MG63 (cell line): ENCODE results near the gene SERPING1. TPM values are rescaled to one million over a fixed set of nuclear protein-coding genes. Genes with fewer than 3 reads are reported as not detected.

Source experiments
- DNase-seq: peaks from one replicate; pipeline ENCODE4 v3.0.0-alpha.2; 2020
- H3K27me3 ChIP-seq: fragments of 250-450 bp; sonication (Bioruptor Pico); 2 replicates; pipeline ENCODE4 v1.5.1; 2020; ENCODE audit warnings: mild to moderate bottlenecking, moderate library complexity
- H3K36me3 ChIP-seq: fragments of 250-450 bp; sonication (Bioruptor Pico); 2 replicates; pipeline ENCODE4 v1.5.1; 2020; ENCODE audit warnings: mild to moderate bottlenecking, moderate library complexity
- H3K4me3 ChIP-seq: fragments of 250-450 bp; sonication (Bioruptor Pico); 2 replicates; pipeline ENCODE4 v1.5.1; 2020; ENCODE audit warnings: mild to moderate bottlenecking, moderate library complexity
- H3K9me3 ChIP-seq: fragments of 250-450 bp; sonication (Bioruptor Pico); 2 replicates; pipeline ENCODE4 v1.5.1; 2020; ENCODE audit warnings: mild to moderate bottlenecking, moderate library complexity
- total RNA-seq: library from RNA; depleted of rRNA; stranded (reverse); fragments of >200 nt; shearing (Covaris generic); gene quantifications from 2 replicates; pipeline ENCODE4 v1.2.3, GENCODE V29; 2014; ENCODE audit warnings: low replicate concordance; rRNA removed

The SERPING1 gene
- total RNA-seq, 1 experiment from 2014 or later, result 0.26 TPM

DNA sequence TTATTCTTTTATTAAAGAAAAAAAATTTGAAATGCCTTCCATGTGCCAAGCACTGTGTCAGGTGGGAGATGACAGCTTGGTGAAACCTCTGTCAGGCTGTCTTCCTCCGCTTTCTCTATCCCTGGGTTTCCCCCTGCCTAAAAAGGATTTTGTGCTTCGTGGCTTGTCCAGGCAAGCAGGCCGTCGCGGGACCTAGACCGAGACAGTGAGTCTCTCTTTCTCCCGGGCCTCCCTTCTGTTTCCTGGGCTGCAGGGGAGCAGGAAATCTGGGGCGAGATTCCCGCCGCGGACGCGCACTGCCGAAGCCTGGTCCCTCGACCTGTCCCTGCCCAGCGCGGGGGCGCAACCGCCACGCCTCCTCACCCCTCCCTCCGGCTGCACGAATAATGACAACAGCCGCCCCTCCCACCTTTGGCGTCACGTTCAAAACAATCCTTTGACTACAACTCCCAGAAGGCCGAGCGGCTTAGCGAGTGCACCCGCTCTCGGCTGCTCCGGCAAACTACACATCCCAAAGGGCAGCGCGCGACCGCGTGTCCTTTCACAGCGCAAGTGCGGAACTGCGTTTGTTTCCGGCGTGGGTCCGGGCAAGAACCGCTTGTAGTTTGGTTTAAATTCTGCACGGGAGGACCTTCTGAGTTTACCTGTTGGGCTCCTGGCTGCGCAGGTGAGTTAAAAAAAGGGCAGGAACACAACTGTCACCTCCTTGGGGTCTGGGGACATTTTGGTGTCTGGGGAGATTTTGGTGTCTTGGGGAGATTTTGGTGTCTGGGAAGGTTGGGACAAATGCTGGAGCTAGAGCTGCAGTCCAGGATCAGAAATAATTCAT is 59.9 kb downstream of the SERPING1 start, which contains the start of gene CLP1:
Gene CLP1, plus strand, starts transcription at position 569 of the 829 bp plus-strand sequence. CDS start 1,715 bp downstream, outside the sequence.
- Histone ChIP-seq H3K9me3 (no peaks in the 10 kb centered on the region), H3K27me3 (no peaks in the 10 kb centered on the region), H3K4me3 (peak within 1 kb of the TSS; percentile 82), H3K36me3 (peaks cover 27% of the 10 kb centered on the region)
- DNase-seq, result peak; percentile 99

DNA sequence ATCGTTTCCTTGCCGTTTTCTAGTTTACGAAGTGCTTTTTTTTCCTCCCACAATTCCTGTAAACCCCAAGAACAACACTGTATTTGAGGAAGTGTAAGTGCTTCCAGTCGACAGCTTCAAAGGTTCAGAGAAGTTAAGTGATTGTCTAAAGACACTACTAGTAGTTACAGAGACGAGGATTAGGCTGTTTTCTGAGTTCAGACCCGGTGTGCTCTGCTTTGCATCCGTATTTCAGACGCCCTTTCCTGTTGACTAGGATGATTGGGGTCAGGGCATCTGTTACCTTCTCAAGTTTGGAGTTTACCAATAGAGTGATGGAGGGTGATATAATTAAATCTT is 60.5 kb downstream of the SERPING1 start:
- peak overlapping the region; percentile 82 for H3K4me3 ChIP-seq
- no peaks in the 10 kb centered on the region for H3K27me3 ChIP-seq
- H3K36me3 ChIP-seq, result peaks cover 30% of the 10 kb centered on the region
- H3K9me3 ChIP-seq, result no peaks in the 10 kb centered on the region
- no peak for DNase-seq

DNA sequence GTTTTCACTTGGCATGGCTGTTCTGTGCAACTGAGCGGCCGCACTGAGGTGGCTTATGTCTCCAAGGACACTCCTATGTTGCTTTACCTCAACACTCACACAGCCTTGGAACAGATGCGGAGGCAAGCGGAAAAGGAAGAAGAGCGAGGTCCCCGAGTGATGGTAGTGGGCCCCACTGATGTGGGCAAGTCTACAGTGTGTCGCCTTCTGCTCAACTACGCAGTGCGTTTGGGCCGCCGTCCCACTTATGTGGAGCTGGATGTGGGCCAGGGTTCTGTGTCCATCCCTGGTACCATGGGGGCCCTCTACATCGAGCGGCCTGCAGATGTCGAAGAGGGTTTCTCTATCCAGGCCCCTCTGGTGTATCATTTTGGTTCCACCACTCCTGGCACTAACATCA is 62.2 kb downstream of the SERPING1 start:
- DNase-seq, result no peak
- no peak overlapping the region for H3K4me3 ChIP-seq
- H3K27me3 ChIP-seq, result no peaks in the 10 kb centered on the region
- H3K36me3 ChIP-seq, result peaks cover 30% of the 10 kb centered on the region
- no peaks in the 10 kb centered on the region for H3K9me3 ChIP-seq

DNA sequence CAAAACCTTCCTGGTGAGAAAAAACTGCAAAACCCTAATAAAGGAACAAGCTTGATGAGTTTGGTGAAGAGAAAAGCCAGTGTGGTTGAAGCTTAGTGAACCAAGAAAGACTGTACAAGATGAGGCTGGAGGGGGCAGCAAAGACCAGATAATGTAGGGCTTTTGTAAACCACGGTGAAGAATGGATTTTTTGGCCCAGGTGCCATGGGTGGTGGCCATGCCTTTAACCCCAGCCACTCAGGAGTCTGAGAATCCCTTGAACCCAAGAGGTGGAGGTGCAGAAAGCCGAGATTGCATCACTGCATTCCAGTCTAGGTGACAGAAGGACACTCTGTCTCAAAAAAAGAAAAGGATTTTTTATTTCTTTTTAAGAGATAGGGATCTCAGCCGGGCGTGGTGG is 65.4 kb downstream of the SERPING1 start:
- no peaks in the 10 kb centered on the region for H3K27me3 ChIP-seq
- no peak for DNase-seq
- peaks cover 30% of the 10 kb centered on the region for H3K36me3 ChIP-seq
- H3K9me3 ChIP-seq, result no peaks in the 10 kb centered on the region
- no peak overlapping the region for H3K4me3 ChIP-seq

- Histone ChIP-seq H3K9me3 (no peaks in the 10 kb centered on the region), H3K36me3 (peaks cover 30% of the 10 kb centered on the region), H3K27me3 (no peaks in the 10 kb centered on the region), H3K4me3 (no peak overlapping the region)
- no peak for DNase-seq
Measured at GRCh38 chr11:57663975-57664374, 66.5 kb downstream of the SERPING1 start.

Other genes starting within 250 kb of the SERPING1 start
- gene PRG3, start 216.5 kb upstream of the SERPING1 start, total RNA-seq, result not detected in 2 replicates
- 1.0 TPM in 1 of 2 replicates, not detected in the other for gene PRG2, start 207.0 kb upstream of the SERPING1 start, total RNA-seq
- gene SLC43A3, start 170.6 kb upstream of the SERPING1 start, total RNA-seq, result 73.1 and 84.3 TPM in 2 replicates
- 0.03 and 1.6 TPM in 2 replicates for gene RTN4RL2, start 137.2 kb upstream of the SERPING1 start, total RNA-seq
- gene SLC43A1, start 82.0 kb upstream of the SERPING1 start, total RNA-seq, result 3.2 and 4.0 TPM in 2 replicates
- 99.6 and 106 TPM in 2 replicates for gene TIMM10, start 66.9 kb upstream of the SERPING1 start, total RNA-seq
- gene SMTNL1, start 60.1 kb upstream of the SERPING1 start, total RNA-seq, result not detected in 2 replicates
- 14.7 and 17.2 TPM in 2 replicates for gene UBE2L6, start 30.0 kb upstream of the SERPING1 start, total RNA-seq
- not detected in 2 replicates for gene YPEL4, start 52.2 kb downstream of the SERPING1 start, total RNA-seq
- gene CLP1, start 60.1 kb downstream of the SERPING1 start, total RNA-seq, result 16.8 and 27.4 TPM in 2 replicates
- gene ZDHHC5, start 70.4 kb downstream of the SERPING1 start, total RNA-seq, result 30.5 and 33.3 TPM in 2 replicates
- 22.0 and 44.8 TPM in 2 replicates for gene MED19, start 114.5 kb downstream of the SERPING1 start, total RNA-seq
- gene TMX2, start 114.9 kb downstream of the SERPING1 start, total RNA-seq, result 139 and 143 TPM in 2 replicates
- gene SELENOH, start 143.8 kb downstream of the SERPING1 start, total RNA-seq, result 147 and 154 TPM in 2 replicates
- not detected in 2 replicates for gene BTBD18, start 154.1 kb downstream of the SERPING1 start, total RNA-seq
- gene CTNND1, start 164.1 kb downstream of the SERPING1 start, total RNA-seq, result 25.9 and 26.6 TPM in 2 replicates